GM12872 (cell line): ENCODE results near the gene CAMK2B.

Experiments used
- CTCF ChIP-seq: IDR thresholded peaks from 3 replicates; pipeline ENCODE4 v1.5.1; 2011; ENCODE audit warnings: low read depth, mild to moderate bottlenecking, low read length, moderate library complexity; ENCODE audit not compliant: insufficient read depth

CAMK2B gene

GRCh38 chr7:44185729-44186128 lies 139.7 kb downstream of the CAMK2B start:
- TF ChIP-seq CTCF = no peak

- no peak for TF ChIP-seq CTCF
Observed at GRCh38 chr7:44184873-44185446, 140.4 kb downstream of the CAMK2B start.

GRCh38 chr7:44184206-44184872 lies 141.1 kb downstream of the CAMK2B start:
- TF ChIP-seq CTCF = no peak

GRCh38 chr7:44183386-44183785 lies 142.0 kb downstream of the CAMK2B start:
- no peak for TF ChIP-seq CTCF

- TF ChIP-seq CTCF = no peak
Observed at GRCh38 chr7:44182827-44183226, 142.6 kb downstream of the CAMK2B start.

- TF ChIP-seq CTCF = no peak
Observed at GRCh38 chr7:44180631-44181030, 144.8 kb downstream of the CAMK2B start.

- TF ChIP-seq CTCF = no peak
Observed at GRCh38 chr7:44177570-44178131, 147.7 kb downstream of the CAMK2B start.
